HG02943 (cell line): Measurements from ENCODE around the gene ZBTB39.

ENCODE experiments used
- ATAC-seq: cut with Tn5 transposase; IDR thresholded peaks from one replicate; pipeline ENCODE4 v1.9.1; 2021; ENCODE audit warnings: mild to moderate bottlenecking, low read depth, moderate library complexity; ENCODE audit not compliant: unreplicated experiment

ZBTB39 gene

GRCh38 chr12:56951582-56952339 lies 54.6 kb downstream of the ZBTB39 start:
- no peak for ATAC-seq

GRCh38 chr12:56948881-56949280 lies 57.5 kb downstream of the ZBTB39 start:
- ATAC-seq = no peak
